Fibroblast of the aortic adventitia (primary cell): ENCODE data around the gene DMWD. TPM values are rescaled to one million over a fixed set of nuclear protein-coding genes. Genes with fewer than 3 reads are reported as not detected.

Experiments
- DNase-seq: peaks from one replicate; pipeline ENCODE4 v3.0.0-alpha.2; 2010; ENCODE audit warnings: low read depth
- H3K4me3 ChIP-seq: 2 replicates; pipeline ENCODE4 v1.5.1; 2011; ENCODE audit warnings: low read depth, mild to moderate bottlenecking, control low read depth, low read length, moderate library complexity
- CTCF ChIP-seq: IDR thresholded peaks from 2 replicates; pipeline ENCODE4 v1.5.1; 2011; ENCODE audit warnings: mild to moderate bottlenecking, low read length, control low read depth, inconsistent platforms; ENCODE audit not compliant: insufficient read depth
- total RNA-seq: library from RNA; depleted of rRNA; stranded (reverse); fragments of >200 nt; gene quantifications from 2 replicates; pipeline ENCODE4 v1.2.3, GENCODE V29; 2012; ENCODE audit warnings: low replicate concordance

DMWD gene
- total RNA-seq, 1 donor = 41.4 TPM

GRCh38 chr19:45816236-45817009 lies 23.8 kb upstream of the DMWD start:
- H3K4me3 ChIP-seq = no peak overlapping the region
- TF ChIP-seq CTCF = no peak
- no peak for DNase-seq

DNA sequence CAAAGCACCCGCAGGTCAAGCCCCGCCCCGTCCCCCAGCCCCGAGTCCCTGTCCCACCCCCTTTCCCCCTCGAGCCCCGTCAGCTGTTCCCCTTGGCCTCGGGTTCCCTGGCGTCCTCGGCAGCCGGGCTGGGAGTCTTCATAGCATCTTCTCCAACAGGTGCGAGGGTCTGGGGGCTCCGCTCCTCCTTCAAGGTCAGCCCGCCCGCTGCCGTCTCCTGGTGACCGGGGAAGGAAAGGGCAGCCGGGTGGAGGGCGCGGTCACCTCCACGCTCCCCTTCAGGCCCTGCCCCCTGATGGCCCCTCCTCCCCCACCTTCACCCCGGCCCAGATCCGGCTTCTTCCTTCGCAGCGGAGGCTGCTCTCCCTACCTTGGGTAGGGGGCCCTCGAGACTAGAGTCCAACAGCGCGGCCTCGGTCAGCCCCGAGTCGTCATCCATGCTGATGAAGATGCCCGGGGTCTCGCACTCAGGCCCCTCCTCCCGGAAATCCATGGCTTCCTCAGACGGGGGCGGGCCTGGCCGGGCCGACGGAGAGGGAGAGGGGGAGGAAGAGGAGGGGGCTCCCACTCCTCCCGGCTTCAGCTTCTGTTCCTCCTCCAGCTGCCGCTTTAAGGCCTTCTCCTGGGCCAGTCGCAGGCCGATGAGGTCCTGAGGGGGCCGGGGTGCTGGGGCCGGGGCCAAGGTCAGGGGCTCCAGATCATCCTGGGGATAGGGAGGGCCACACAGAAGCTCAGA lies 23.0 kb upstream of the DMWD start:
- no peak overlapping the region for H3K4me3 ChIP-seq
- no peak for DNase-seq
- no peak for TF ChIP-seq CTCF

DNA sequence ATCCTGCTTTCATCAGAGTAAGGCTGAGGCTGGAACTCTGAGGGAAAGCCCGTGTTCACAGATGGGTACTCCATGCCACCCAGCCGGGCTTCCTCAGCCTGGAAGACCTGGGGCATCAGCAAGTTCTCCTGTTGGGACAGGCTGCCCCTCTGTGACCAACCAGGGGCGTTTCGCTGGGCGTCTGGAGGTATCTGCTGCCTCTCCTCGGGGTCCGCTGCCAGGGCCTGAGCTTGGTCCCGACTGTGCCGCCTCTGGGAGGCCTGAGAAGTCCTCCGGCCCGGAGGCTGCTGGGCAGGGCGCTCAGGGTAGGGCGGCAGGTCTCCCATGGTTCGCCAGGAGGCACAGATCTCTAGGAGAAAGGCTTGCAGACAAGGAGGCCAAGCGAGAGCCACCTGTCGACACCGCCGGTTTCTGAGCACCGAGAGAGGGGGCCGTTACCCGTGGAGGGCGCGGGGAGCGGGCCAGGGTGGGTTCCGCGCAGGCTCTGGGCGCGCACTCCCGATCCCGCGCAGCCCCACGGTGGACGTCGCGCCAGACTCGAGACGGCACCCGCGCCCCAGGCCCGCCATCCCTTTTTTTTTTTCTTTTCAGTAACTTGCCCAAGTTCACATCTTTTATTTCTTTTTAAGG lies 22.3 kb upstream of the DMWD start, which contains the start of gene RSPH6A:
Gene RSPH6A (minus strand): TSS at position 458 of the 630 bp plus-strand sequence. CDS start 132 bp downstream, at position 326.
- TF ChIP-seq CTCF = no peak
- DNase-seq = no peak
- H3K4me3 ChIP-seq = no peak within 1 kb of the TSS

DNA sequence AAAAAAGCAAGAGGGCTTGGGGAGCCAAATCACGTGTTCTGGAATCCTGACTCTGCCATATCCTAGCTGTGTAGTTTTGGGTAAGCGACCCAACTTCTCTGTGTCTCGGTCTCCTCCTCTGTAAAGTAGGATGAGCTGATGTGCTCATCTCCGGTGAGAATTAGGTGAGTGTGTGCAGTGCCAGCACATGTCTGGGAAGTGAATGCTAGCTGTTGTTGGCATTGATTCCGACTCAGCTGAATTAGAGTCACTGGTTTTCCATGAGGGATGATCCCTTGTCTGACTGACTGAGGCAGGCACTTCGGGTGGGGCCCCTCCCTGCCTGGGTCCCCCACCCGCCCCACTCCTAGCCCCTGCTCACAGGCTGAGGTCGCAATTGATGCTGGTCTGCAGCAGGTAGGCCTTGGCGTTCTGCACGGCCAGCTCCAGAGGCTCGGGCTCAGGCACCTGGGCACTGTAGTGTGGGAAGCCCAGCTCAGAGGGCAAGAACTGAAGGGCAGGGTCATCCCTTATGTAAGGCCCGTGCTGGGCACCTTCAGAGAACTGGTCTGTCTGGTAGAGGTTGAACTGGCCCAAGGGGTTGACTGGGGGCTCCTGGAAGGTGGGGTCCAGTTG lies 21.6 kb upstream of the DMWD start:
- no peak for DNase-seq
- TF ChIP-seq CTCF = no peak

GRCh38 chr19:45812297-45812696 lies 19.7 kb upstream of the DMWD start:
- no peak for DNase-seq
- no peak overlapping the region for H3K4me3 ChIP-seq
- TF ChIP-seq CTCF = no peak

More for the DNA sequence above, 21.6 kb upstream of the DMWD start:
- no peak overlapping the region for H3K4me3 ChIP-seq

- peak; percentile 71 for DNase-seq
- no peak overlapping the region for H3K4me3 ChIP-seq
- TF ChIP-seq CTCF = no peak
Observed at GRCh38 chr19:45809643-45810159, 17.1 kb upstream of the DMWD start.
